Measurements from ENCODE around the gene C2orf92. TPM values are rescaled to one million over a fixed set of nuclear protein-coding genes. Genes with fewer than 3 reads are reported as not detected.

The C2orf92 gene
- total and polyA plus RNA-seq, 2 experiments from 2014 or later: 1.1 to 1.2 TPM

DNA sequence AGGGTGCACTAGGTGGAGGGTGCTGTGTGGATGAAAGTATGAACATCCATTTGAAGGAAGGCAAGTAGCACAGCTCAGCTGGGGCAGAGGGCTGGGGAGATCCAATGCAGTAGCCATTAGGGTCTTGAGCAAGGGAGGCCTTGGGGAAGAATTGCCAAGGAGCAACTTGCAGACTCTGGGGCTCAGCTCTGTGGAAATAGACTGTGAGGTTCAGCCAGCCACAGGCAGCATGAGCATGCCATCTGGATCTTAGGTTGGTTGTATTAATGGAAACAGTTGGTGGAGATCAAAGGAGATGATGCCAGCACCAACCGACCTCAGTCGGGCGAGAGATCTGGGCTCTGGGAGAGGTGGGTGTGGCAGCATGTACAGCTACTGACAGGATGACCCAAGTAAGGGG is 49.4 kb downstream of the C2orf92 start:
- Histone ChIP-seq H3K4me1 (ENCODE audit: insufficient read depth) (no peaks in the 10 kb centered on the region), H3F3A (ENCODE audit: insufficient read depth) (no peaks in the 10 kb centered on the region), H3K27me3 (replicated peaks; ENCODE audit: insufficient read depth) (no peaks in the 10 kb centered on the region), H3K36me3 (ENCODE audit: low read depth) (no peaks in the 10 kb centered on the region), H3K9me2 (ENCODE audit: insufficient read depth) (no peaks in the 10 kb centered on the region), H3K9ac (no peak overlapping the region), H3K9me3 (ENCODE audit: low read depth) (no peaks in the 10 kb centered on the region), H4K20me1 (ENCODE audit: insufficient read depth) (no peaks in the 10 kb centered on the region), H3K79me2 (ENCODE audit: insufficient read depth) (no peaks in the 10 kb centered on the region), H3K27ac (no peak overlapping the region), H3K4me3 (no peak overlapping the region), H3K4me2 (ENCODE audit: unreplicated experiment) (no peak overlapping the region), H2AFZ (no peak overlapping the region)
- DNase-seq: no peak
- WGBS, 2 experiments (ENCODE audit: low coverage in 1 of 2, low lambda C conversion rate in 2 of 2, missing lambda C conversion rate in 2 of 2): 6 to 14% methylated on average over 3 of the region's 3 CpGs
- in situ Hi-C loops (cut with MboI): no loop called here
- TF ChIP-seq EZH2 (IDR thresholded peaks at IDR 0.05; ENCODE audit: insufficient read depth, poor library complexity, severe bottlenecking) (no peak), EZH2phosphoT487 (IDR thresholded peaks at IDR 0.05; ENCODE audit: insufficient read depth, low read depth) (no peak)

DNA sequence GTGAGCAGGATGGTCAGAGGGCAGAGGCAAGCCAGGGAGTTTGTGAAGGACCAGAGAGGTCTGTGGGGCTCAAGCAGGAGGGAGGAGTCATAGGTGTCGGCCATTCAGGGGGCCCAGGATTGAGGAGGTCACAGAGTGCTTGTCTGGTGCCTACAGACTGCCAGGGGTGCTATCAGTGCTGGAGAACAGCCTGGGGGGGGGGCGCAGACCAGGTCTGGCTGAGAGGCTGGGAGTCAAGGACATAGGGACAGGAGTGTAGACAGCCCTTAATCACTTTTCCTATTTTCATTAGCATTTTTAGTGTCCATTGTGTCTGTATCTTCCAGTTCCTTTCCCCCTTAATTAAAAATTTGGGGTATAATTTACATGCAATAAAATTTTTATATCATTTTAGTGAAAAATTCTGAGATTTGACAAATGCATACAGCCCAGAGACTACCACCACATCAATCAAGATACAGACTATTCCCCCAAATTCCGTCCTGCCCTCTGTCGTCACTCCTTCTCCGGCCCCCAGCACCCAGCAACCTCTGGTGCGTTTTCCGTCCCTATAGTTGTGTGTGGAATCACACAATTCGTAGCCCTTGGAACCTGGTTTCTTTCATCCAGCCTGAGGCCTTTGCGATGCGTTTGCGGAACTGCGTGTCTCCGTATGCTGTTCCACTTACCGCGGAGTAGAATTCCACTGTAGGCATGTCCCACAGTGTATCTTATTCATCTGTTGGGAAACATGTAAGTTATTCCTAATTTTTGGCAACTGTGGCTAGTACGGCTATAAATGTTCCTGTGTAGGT is 50.0 kb downstream of the C2orf92 start:
- Histone ChIP-seq H3K4me3 (no peak overlapping the region), H3K79me2 (ENCODE audit: insufficient read depth) (no peaks in the 10 kb centered on the region), H3K27ac (no peak overlapping the region), H3F3A (ENCODE audit: insufficient read depth) (no peaks in the 10 kb centered on the region), H3K36me3 (ENCODE audit: low read depth) (no peaks in the 10 kb centered on the region), H3K9ac (no peak overlapping the region), H3K4me2 (ENCODE audit: unreplicated experiment) (no peak overlapping the region), H4K20me1 (ENCODE audit: insufficient read depth) (no peaks in the 10 kb centered on the region), H3K9me2 (ENCODE audit: insufficient read depth) (no peaks in the 10 kb centered on the region), H3K4me1 (ENCODE audit: insufficient read depth) (no peaks in the 10 kb centered on the region), H3K27me3 (replicated peaks; ENCODE audit: insufficient read depth) (no peaks in the 10 kb centered on the region), H3K9me3 (ENCODE audit: low read depth) (no peaks in the 10 kb centered on the region), H2AFZ (no peak overlapping the region)
- TF ChIP-seq EZH2 (IDR thresholded peaks at IDR 0.05; ENCODE audit: insufficient read depth, poor library complexity, severe bottlenecking): no peak
- no peak for TF ChIP-seq EZH2phosphoT487 (IDR thresholded peaks at IDR 0.05; ENCODE audit: insufficient read depth, low read depth)
- no peak for DNase-seq
- 81 to 86% methylated on average over 16 of the region's 16 CpGs for WGBS, 2 experiments (ENCODE audit: low coverage in 1 of 2, low lambda C conversion rate in 2 of 2, missing lambda C conversion rate in 2 of 2)
- in situ Hi-C loops (cut with MboI): no loop called here

DNA sequence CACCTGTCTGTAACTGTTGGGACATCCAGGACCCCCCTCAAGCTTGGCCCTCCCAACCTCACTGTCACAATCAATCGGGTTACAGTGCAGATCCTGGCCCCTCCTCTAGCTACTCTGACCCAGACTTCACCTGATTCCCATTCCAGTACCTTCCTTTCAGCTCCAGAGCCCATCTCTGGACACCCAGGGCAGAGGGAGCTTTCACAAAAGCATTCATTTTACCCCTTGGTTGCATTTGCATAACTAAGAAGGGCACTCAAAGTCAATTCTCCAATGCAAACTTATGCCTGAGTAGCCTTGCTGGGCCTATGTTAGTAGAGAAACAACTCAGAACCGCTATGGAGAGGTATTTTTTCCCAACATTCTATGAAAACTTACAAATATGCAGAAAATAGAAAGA is 51.2 kb downstream of the C2orf92 start:
- H3K4me3 ChIP-seq: no peak overlapping the region

GRCh38 chr2:97722227-97722626 is 52.7 kb downstream of the C2orf92 start:
- no peak overlapping the region for H3K4me2 ChIP-seq (ENCODE audit: unreplicated experiment)
- in situ Hi-C loops (cut with MboI): no loop called here
- H3K9me3 ChIP-seq (ENCODE audit: low read depth): no peaks in the 10 kb centered on the region
- H3K79me2 ChIP-seq (ENCODE audit: insufficient read depth): no peaks in the 10 kb centered on the region
- H3K9ac ChIP-seq: no peak overlapping the region
- H3K9me2 ChIP-seq (ENCODE audit: insufficient read depth): no peaks in the 10 kb centered on the region
- no peaks in the 10 kb centered on the region for H4K20me1 ChIP-seq (ENCODE audit: insufficient read depth)
- no peak overlapping the region for H3K27ac ChIP-seq
- no peak for TF ChIP-seq EZH2phosphoT487 (IDR thresholded peaks at IDR 0.05; ENCODE audit: insufficient read depth, low read depth)
- no peak for TF ChIP-seq EZH2 (IDR thresholded peaks at IDR 0.05; ENCODE audit: insufficient read depth, poor library complexity, severe bottlenecking)
- H3K4me3 ChIP-seq: no peak overlapping the region
- H3K36me3 ChIP-seq (ENCODE audit: low read depth): no peaks in the 10 kb centered on the region
- no peaks in the 10 kb centered on the region for H3K4me1 ChIP-seq (ENCODE audit: insufficient read depth)
- no peaks in the 10 kb centered on the region for H3F3A ChIP-seq (ENCODE audit: insufficient read depth)
- H3K27me3 ChIP-seq (replicated peaks; ENCODE audit: insufficient read depth): no peaks in the 10 kb centered on the region
- H2AFZ ChIP-seq: no peak overlapping the region
- 75% methylated on average over 6 of the region's 6 CpGs for WGBS, 2 experiments (ENCODE audit: low coverage in 1 of 2, low lambda C conversion rate in 2 of 2, missing lambda C conversion rate in 2 of 2)
- DNase-seq: no peak

More for the DNA sequence above, 51.2 kb downstream of the C2orf92 start:
- H2AFZ ChIP-seq: no peak overlapping the region
- H3K79me2 ChIP-seq (ENCODE audit: insufficient read depth): no peaks in the 10 kb centered on the region
- in situ Hi-C loops (cut with MboI): no loop called here
- no peak overlapping the region for H3K9ac ChIP-seq
- H3K4me2 ChIP-seq (ENCODE audit: unreplicated experiment): no peak overlapping the region
- H4K20me1 ChIP-seq (ENCODE audit: insufficient read depth): no peaks in the 10 kb centered on the region
- DNase-seq: no peak
- H3K9me2 ChIP-seq (ENCODE audit: insufficient read depth): no peaks in the 10 kb centered on the region
- no peaks in the 10 kb centered on the region for H3K36me3 ChIP-seq (ENCODE audit: low read depth)
- H3K4me1 ChIP-seq (ENCODE audit: insufficient read depth): no peaks in the 10 kb centered on the region
- H3K9me3 ChIP-seq (ENCODE audit: low read depth): no peaks in the 10 kb centered on the region
- no peak for TF ChIP-seq EZH2 (IDR thresholded peaks at IDR 0.05; ENCODE audit: insufficient read depth, poor library complexity, severe bottlenecking)
- no peak for TF ChIP-seq EZH2phosphoT487 (IDR thresholded peaks at IDR 0.05; ENCODE audit: insufficient read depth, low read depth)
- WGBS, 2 experiments (ENCODE audit: low coverage in 1 of 2, low lambda C conversion rate in 2 of 2, missing lambda C conversion rate in 2 of 2): 37 to 50% methylated on average over 2 of the region's 2 CpGs
- H3K27ac ChIP-seq: no peak overlapping the region
- H3K27me3 ChIP-seq (replicated peaks; ENCODE audit: insufficient read depth): no peaks in the 10 kb centered on the region
- H3F3A ChIP-seq (ENCODE audit: insufficient read depth): no peaks in the 10 kb centered on the region

Measured in GM23248 (cell line).